ENCODE data around the gene RABIF. TPM values are rescaled to one million over a fixed set of nuclear protein-coding genes. Genes with fewer than 3 reads are reported as not detected.
"Not testable (repeated sequence)": the region's sequence is repeated elsewhere in the genome, so short reads cannot be mapped to it uniquely, and the experiment has no call there.

The RABIF gene
- total RNA-seq, 1 donor from 2014 or later = 11.1 TPM

GRCh38 chr1:202908998-202909397, 20.0 kb upstream of the RABIF start:
- peaks cover 5% of the 10 kb centered on the region for H3K36me3 Mint-ChIP-seq (ENCODE audit: low read depth, unreplicated experiment)
- no peak for FAIRE-seq
- no peaks in the 10 kb centered on the region for H3K79me2 ChIP-seq (ENCODE audit: insufficient read depth, low read length)
- no peaks in the 10 kb centered on the region for H3K4me1 Mint-ChIP-seq (ENCODE audit: low read depth, unreplicated experiment)
- no peak overlapping the region for H3K27ac Mint-ChIP-seq (ENCODE audit: unreplicated experiment)
- H3K4me3 Mint-ChIP-seq (ENCODE audit: unreplicated experiment) = no peak overlapping the region
- H2AFZ ChIP-seq (ENCODE audit: low read depth, low read length) = no peak overlapping the region
- no peak overlapping the region for H3K27ac ChIP-seq (ENCODE audit: low read depth, low read length)
- H3K9me3 ChIP-seq (ENCODE audit: insufficient read depth, low read depth, low read length) = no peaks in the 10 kb centered on the region
- no peak overlapping the region for H3K9ac ChIP-seq (ENCODE audit: low read length)
- H3K36me3 ChIP-seq (ENCODE audit: insufficient read depth, low read length) = peaks cover 34% of the 10 kb centered on the region
- H3K4me3 ChIP-seq (ENCODE audit: insufficient read depth, low read depth, low read length) = no peak overlapping the region
- H3K9me3 Mint-ChIP-seq (ENCODE audit: unreplicated experiment) = no peaks in the 10 kb centered on the region
- H3K4me2 ChIP-seq (ENCODE audit: low read length) = no peak overlapping the region
- no peaks in the 10 kb centered on the region for H3K4me1 ChIP-seq (ENCODE audit: insufficient read depth, low read length)
- H3K27me3 ChIP-seq (ENCODE audit: insufficient read depth, low read length) = no peaks in the 10 kb centered on the region
- DNase-seq (ENCODE audit: low read depth) = no peak
- no peaks in the 10 kb centered on the region for H4K20me1 ChIP-seq (ENCODE audit: insufficient read depth, low read length)
- TF ChIP-seq CTCF (IDR thresholded peaks at IDR 0.05; ENCODE audit: insufficient read depth, low read depth, low read length) (no peak), EZH2 (IDR thresholded peaks at IDR 0.05; ENCODE audit: insufficient read depth, low read length) (no peak)
- no peaks in the 10 kb centered on the region for H3K27me3 Mint-ChIP-seq (ENCODE audit: low read depth, unreplicated experiment)

DNA sequence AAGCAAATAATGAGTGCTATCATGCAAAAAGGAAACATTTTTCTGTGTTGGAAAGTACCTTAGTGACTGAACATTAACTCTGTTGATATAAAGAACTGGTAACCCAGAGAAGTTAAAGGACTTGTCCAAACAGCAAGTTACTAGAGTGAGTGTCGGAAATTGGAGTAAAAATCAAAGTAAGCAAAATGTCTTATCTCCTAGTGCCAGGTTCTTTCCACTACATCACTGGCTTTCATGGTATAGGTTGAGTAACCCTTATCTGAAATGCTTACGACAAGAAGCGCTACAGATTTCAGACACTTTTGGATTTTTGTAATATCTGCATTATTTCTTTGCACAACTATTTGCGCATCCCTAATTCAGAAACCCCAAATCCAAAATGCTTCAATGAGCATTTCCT, 16.4 kb upstream of the RABIF start:
- H4K20me1 ChIP-seq (ENCODE audit: insufficient read depth, low read length) = no peaks in the 10 kb centered on the region
- Mint-ChIP-seq H3K36me3 (ENCODE audit: low read depth, unreplicated experiment) (peaks cover 3% of the 10 kb centered on the region), H3K27me3 (ENCODE audit: low read depth, unreplicated experiment) (no peaks in the 10 kb centered on the region), H3K9me3 (ENCODE audit: unreplicated experiment) (no peaks in the 10 kb centered on the region), H3K4me1 (ENCODE audit: low read depth, unreplicated experiment) (no peaks in the 10 kb centered on the region), H3K4me3 (ENCODE audit: unreplicated experiment) (no peak overlapping the region), H3K27ac (ENCODE audit: unreplicated experiment) (no peak overlapping the region)
- H3K79me2 ChIP-seq (ENCODE audit: insufficient read depth, low read length) = no peaks in the 10 kb centered on the region
- no peak overlapping the region for H3K4me3 ChIP-seq (ENCODE audit: insufficient read depth, low read depth, low read length)
- peaks cover 18% of the 10 kb centered on the region for H3K36me3 ChIP-seq (ENCODE audit: insufficient read depth, low read length)
- DNase-seq (ENCODE audit: low read depth) = no peak
- TF ChIP-seq CTCF (IDR thresholded peaks at IDR 0.05; ENCODE audit: insufficient read depth, low read depth, low read length) (no peak), EZH2 (IDR thresholded peaks at IDR 0.05; ENCODE audit: insufficient read depth, low read length) (no peak)
- no peak for FAIRE-seq
- H3K27me3 ChIP-seq (ENCODE audit: insufficient read depth, low read length) = no peaks in the 10 kb centered on the region
- no peak overlapping the region for H2AFZ ChIP-seq (ENCODE audit: low read depth, low read length)
- no peak overlapping the region for H3K27ac ChIP-seq (ENCODE audit: low read depth, low read length)
- H3K9ac ChIP-seq (ENCODE audit: low read length) = no peak overlapping the region
- H3K4me1 ChIP-seq (ENCODE audit: insufficient read depth, low read length) = no peaks in the 10 kb centered on the region
- no peaks in the 10 kb centered on the region for H3K9me3 ChIP-seq (ENCODE audit: insufficient read depth, low read depth, low read length)
- H3K4me2 ChIP-seq (ENCODE audit: low read length) = no peak overlapping the region

DNA sequence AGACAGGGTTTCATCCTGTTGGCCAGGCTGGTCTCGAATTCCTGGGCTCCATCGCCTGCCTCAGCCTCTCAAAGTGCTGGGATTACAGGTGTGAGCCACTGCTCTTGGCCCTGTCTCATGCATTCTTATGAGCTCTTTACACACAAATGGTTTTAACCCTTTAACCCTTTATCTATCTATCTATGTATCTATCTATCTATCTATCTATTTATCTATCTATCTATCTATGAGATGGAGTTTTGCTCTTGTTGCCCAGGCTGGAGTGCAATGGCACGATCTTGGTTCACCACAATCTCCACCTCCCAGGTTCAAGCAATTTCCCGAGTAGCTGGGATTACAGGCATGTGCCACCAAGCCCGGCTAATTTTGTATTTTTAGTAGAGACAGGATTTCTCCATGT, 14.9 kb upstream of the RABIF start:
- not testable (repeated sequence) for H3K36me3 Mint-ChIP-seq (ENCODE audit: low read depth, unreplicated experiment); H3K4me2 ChIP-seq (ENCODE audit: low read length); H2AFZ ChIP-seq (ENCODE audit: low read depth, low read length); H4K20me1 ChIP-seq (ENCODE audit: insufficient read depth, low read length); H3K9me3 ChIP-seq (ENCODE audit: insufficient read depth, low read depth, low read length); H3K79me2 ChIP-seq (ENCODE audit: insufficient read depth, low read length); H3K4me3 ChIP-seq (ENCODE audit: insufficient read depth, low read depth, low read length); DNase-seq (ENCODE audit: low read depth); H3K27me3 Mint-ChIP-seq (ENCODE audit: low read depth, unreplicated experiment); H3K4me1 Mint-ChIP-seq (ENCODE audit: low read depth, unreplicated experiment); H3K27ac ChIP-seq (ENCODE audit: low read depth, low read length); H3K9me3 Mint-ChIP-seq (ENCODE audit: unreplicated experiment); H3K9ac ChIP-seq (ENCODE audit: low read length); FAIRE-seq; H3K27me3 ChIP-seq (ENCODE audit: insufficient read depth, low read length); H3K4me1 ChIP-seq (ENCODE audit: insufficient read depth, low read length); H3K4me3 Mint-ChIP-seq (ENCODE audit: unreplicated experiment); H3K27ac Mint-ChIP-seq (ENCODE audit: unreplicated experiment)
- peaks cover 13% of the 10 kb centered on the region for H3K36me3 ChIP-seq (ENCODE audit: insufficient read depth, low read length)
